DOHH2 (cell line): ENCODE data around the gene RGS3.

ENCODE experiments used
- CTCF ChIP-seq: fragments of 200-600 bp; sonication (generic); IDR thresholded peaks from one replicate; pipeline ENCODE4 v1.5.1; 2014; ENCODE audit warnings: antibody characterized with exemption, mild to moderate bottlenecking, low read depth, low read length; ENCODE audit not compliant: poor library complexity, severe bottlenecking
- EZH2phosphoT487 ChIP-seq: fragments of 200-600 bp; sonication (generic); IDR thresholded peaks from 2 replicates; pipeline ENCODE4 v1.6.1; 2017; ENCODE audit warnings: borderline replicate concordance, mild to moderate bottlenecking, antibody characterized with exemption, low read length, moderate library complexity, mixed read lengths

- TF ChIP-seq CTCF (no peak), EZH2phosphoT487 (no peak)
Observed at GRCh38 chr9:113566712-113567071, 103.2 kb downstream of the RGS3 start.
